ENCODE data around the gene MAGI1.
A peak's percentile ranks its signal among the peaks of the same experiment; 100 is the strongest.

MAGI1 gene

DNA sequence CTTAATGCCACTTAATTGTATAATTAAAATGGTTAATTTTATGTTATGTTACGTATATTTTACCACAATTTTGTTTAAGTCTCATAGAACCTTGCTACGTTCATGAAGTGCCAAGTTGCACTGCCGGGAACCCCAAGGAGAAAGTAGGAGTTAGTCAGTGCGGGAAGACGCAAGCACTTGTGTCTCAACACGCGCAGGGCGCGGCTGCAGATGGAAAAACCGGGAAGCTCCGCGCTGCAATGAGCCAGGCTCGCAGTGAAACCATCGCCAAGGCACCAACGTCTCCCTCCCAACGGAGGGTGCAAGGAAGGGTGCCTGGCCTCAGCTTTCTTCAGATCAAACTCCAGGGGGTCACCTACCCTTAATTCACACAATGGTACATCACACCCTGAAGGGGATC lies 21.6 kb downstream of the MAGI1 start:
- TF ChIP-seq, protein P1, sequence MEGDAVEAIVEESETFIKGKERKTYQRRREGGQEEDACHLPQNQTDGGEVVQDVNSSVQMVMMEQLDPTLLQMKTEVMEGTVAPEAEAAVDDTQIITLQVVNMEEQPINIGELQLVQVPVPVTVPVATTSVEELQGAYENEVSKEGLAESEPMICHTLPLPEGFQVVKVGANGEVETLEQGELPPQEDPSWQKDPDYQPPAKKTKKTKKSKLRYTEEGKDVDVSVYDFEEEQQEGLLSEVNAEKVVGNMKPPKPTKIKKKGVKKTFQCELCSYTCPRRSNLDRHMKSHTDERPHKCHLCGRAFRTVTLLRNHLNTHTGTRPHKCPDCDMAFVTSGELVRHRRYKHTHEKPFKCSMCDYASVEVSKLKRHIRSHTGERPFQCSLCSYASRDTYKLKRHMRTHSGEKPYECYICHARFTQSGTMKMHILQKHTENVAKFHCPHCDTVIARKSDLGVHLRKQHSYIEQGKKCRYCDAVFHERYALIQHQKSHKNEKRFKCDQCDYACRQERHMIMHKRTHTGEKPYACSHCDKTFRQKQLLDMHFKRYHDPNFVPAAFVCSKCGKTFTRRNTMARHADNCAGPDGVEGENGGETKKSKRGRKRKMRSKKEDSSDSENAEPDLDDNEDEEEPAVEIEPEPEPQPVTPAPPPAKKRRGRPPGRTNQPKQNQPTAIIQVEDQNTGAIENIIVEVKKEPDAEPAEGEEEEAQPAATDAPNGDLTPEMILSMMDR (IDR thresholded peaks at IDR 0.05; ENCODE audit: insufficient read depth, low read depth, low read length, missing control alignments): no peak
- no peak overlapping the region for H3K4me3 ChIP-seq (ENCODE audit: low read length)
- no peak for DNase-seq (ENCODE audit: low read depth)

DNA sequence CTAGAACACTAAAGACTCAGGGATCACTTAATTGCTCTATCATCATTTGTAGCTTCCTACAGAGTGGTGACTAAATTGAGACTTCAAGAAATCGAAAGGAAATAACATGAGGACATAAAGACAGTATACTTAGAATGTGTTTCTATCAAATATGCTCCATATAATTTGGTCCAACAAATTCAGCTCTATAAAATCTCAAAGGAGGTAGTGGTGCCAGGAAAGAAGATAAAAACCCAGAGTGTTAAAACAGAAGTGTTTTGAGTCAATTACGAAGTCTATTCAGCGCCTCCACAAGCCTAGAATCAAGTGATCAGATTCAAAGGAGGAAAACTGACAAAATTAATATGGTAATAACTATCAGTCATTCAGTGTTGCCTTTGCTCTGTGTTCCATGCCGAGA lies 22.9 kb downstream of the MAGI1 start:
- TF ChIP-seq, protein P1 (IDR thresholded peaks at IDR 0.05; ENCODE audit: insufficient read depth, low read depth, low read length, missing control alignments): no peak
- H3K4me3 ChIP-seq (ENCODE audit: low read length): no peak overlapping the region
- DNase-seq (ENCODE audit: low read depth): no peak

DNA sequence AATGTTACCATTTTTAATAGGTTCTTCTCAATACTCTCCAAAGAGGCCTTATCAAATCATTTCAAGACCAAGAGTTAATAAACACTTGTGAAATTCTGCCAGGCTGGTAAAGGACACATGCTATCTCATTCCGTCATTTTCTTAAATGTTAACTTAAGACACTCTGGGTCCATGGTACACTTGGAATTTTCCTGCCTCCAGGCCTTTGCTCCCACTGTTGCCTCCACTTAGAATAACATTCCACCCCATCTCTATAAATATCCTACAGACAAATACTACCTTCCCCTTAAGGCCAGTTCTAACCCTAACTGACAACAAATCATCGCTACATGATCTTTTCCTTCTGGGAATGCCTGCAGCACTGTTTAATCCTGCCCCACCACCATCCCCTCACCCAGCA lies 24.1 kb downstream of the MAGI1 start:
- TF ChIP-seq, protein P1 (IDR thresholded peaks at IDR 0.05; ENCODE audit: insufficient read depth, low read depth, low read length, missing control alignments): no peak
- no peak for DNase-seq (ENCODE audit: low read depth)
- no peak overlapping the region for H3K4me3 ChIP-seq (ENCODE audit: low read length)

DNA sequence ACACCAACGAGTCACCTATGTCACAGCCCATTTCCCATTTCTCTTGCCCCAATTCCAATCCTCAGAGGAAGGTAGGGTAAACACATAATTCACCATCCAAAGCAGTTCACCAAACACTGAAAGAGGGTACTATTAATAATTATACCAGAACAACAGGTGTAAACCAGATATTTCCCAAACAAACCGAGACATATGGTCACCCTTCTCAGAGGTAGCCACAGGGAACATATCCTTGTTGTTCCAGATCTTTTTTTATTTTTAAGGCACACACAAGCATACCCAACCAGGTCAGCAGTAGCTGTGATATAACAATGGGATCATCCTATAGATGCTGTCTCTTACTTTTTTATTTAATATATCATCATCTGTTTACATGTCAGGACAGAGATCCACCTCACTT lies 24.7 kb downstream of the MAGI1 start:
- no peak overlapping the region for H3K4me3 ChIP-seq (ENCODE audit: low read length)
- TF ChIP-seq, protein P1 (IDR thresholded peaks at IDR 0.05; ENCODE audit: insufficient read depth, low read depth, low read length, missing control alignments): no peak
- DNase-seq (ENCODE audit: low read depth): no peak

DNA sequence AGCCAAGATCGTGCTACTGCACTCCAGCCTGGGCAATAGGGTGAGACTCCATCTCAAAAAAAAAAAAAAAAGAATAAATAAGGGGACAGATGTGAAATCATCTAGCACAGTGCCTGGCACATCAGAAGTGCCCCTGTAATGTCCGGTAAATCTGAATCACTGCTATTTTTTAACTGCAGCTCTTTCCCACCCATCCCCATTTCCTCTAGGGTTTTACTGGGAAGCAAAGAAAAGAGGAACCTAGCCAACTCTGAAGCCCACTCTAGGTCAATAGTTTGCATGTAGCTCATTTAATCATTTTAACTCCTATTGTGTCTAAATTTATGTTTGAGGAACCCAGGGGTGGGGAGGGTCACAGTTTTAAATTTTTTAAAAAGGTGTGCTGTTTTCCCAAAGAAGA lies 26.0 kb downstream of the MAGI1 start:
- no peak overlapping the region for H3K4me3 ChIP-seq (ENCODE audit: low read length)
- TF ChIP-seq, protein P1 (IDR thresholded peaks at IDR 0.05; ENCODE audit: insufficient read depth, low read depth, low read length, missing control alignments): no peak
- DNase-seq (ENCODE audit: low read depth): no peak

DNA sequence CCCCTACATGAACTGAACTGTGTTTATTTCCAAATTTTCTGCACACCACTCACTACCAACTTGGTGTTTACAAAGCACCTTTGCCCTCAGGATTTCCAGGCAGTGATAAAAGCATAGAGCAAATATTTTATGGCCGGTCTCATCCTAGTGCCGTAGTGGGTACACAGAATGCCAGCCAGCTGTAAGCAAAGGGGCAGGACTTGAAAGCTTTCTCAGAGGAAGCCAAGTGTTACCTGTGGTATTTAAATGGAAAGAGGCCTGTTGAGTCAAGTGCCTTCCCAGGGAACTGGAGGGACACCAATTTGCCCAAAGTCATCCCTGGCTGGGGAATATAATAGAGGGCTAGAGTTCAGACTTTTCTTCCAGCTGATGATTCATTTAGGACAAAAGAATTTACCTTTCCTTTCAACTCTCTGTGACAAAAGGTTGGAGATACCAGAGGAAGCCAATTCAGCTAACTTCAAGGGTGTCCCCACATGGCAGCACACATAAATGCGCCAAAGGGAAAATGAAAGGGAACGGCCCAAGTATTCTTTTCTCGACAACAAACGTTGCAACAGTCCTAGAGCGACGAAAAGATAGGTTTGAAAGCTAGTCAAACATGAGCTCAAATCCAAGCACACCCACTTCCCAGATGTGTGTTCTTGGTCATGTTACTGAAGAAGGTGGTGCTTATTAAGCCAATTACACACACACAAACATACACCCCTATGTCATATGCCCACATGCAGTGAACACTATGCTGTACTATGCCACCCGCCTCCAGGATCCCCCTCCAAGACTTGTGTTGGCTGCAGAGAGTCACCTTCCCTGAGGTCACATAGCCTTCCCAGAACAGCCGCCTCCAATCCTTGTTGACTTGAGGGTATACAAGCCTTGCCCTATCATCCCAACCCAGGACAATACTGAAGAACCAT lies 27.7 kb downstream of the MAGI1 start:
- no peak overlapping the region for H3K4me3 ChIP-seq (ENCODE audit: low read length)
- TF ChIP-seq, protein P1 (IDR thresholded peaks at IDR 0.05; ENCODE audit: insufficient read depth, low read depth, low read length, missing control alignments): no peak
- peak; percentile 72 for DNase-seq (ENCODE audit: low read depth)

DNA sequence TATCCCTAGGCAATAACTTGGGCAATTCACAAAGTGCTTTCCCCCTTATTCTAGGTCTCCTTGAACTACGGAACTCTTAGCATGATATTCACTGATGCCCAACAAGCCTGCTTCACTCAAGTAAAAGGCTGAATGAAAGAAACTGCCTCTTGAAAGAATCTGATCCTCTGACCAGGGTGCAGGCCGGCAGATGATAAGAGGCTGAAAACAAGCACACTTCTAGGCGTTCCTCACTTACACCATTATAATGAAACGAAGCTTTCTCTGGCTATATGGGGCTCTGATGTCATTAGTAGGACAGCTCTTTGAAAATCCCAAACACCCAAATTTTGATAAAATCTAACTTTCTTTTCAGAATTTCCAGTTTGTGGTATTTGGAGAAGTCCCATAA lies 28.4 kb downstream of the MAGI1 start:
- H3K4me3 ChIP-seq (ENCODE audit: low read length): no peak overlapping the region
- DNase-seq (ENCODE audit: low read depth): no peak
- TF ChIP-seq, protein P1 (IDR thresholded peaks at IDR 0.05; ENCODE audit: insufficient read depth, low read depth, low read length, missing control alignments): no peak

Measured in epithelial cell of esophagus (primary cell).